PC-3 (cell line): ENCODE results near the gene CPEB4. TPM values are rescaled to one million over a fixed set of nuclear protein-coding genes. Genes with fewer than 3 reads are reported as not detected.

Experiments used
- ATAC-seq: fragments of 200-7000 bp; cut with Tn5 transposase; 2 replicates; pipeline ENCODE4 v1.9.1; 2020; ENCODE audit warnings: mild to moderate bottlenecking, moderate library complexity
- BruUV-seq: library from RNA; stranded (reverse); fragments of 400-500 nt; replicated peaks from 2 replicates; lab custom pipeline; 2021; lab: Mats Ljungman, UMichigan
- CTCF ChIA-PET: fragments of 300-600 bp; sonication (Branson Sonifier 250); formaldehyde crosslinking; loops from one replicate; lab custom pipeline; 2022; ENCODE audit warnings: antibody characterized with exemption; lab: Charles Lee
- POLR2A ChIA-PET: fragments of 300-600 bp; sonication (Branson Sonifier 250); formaldehyde crosslinking; loops from one replicate; lab custom pipeline; 2022; ENCODE audit warnings: antibody characterized with exemption; ENCODE audit not compliant: unreplicated experiment; lab: Charles Lee
- DNase-seq: peaks from one replicate; pipeline ENCODE4 v3.0.0-alpha.2; 2015
- H2AFZ ChIP-seq: fragments of 300-600 bp; sonication (generic); 2 replicates; pipeline ENCODE4 v1.6.0; 2016; ENCODE audit warnings: antibody characterized with exemption, low read length
- H3F3A ChIP-seq: fragments of 300-600 bp; sonication (generic); one replicate; pipeline ENCODE4 v1.6.0; 2017; ENCODE audit warnings: antibody characterized with exemption, low read length, control low read depth, mild to moderate bottlenecking; ENCODE audit not compliant: unreplicated experiment
- H3K27ac ChIP-seq: fragments of 300-600 bp; sonication (generic); 2 replicates; pipeline ENCODE4 v1.5.1; 2016; ENCODE audit warnings: mild to moderate bottlenecking, low read length
- H3K27me3 ChIP-seq: fragments of 300-600 bp; sonication (generic); 2 replicates; pipeline ENCODE4 v1.6.1; 2016; ENCODE audit warnings: low read length, mixed read lengths
- H3K36me3 ChIP-seq: fragments of 300-600 bp; sonication (generic); 2 replicates; pipeline ENCODE4 v1.6.1; 2016; ENCODE audit warnings: low read depth, mixed run types, low read length, mixed read lengths
- H3K4me1 ChIP-seq: fragments of 300-600 bp; sonication (generic); 2 replicates; pipeline ENCODE4 v1.5.1; 2016; ENCODE audit warnings: low read length; ENCODE audit not compliant: insufficient read depth
- H3K4me2 ChIP-seq: fragments of 300-600 bp; sonication (generic); 2 replicates; pipeline ENCODE4 v1.6.0; 2016; ENCODE audit warnings: low read length
- H3K4me3 ChIP-seq: fragments of 300-600 bp; sonication (generic); 2 replicates; pipeline ENCODE4 v1.5.1; 2016; ENCODE audit warnings: mild to moderate bottlenecking, low read length, mixed read lengths
- H3K79me2 ChIP-seq: fragments of 300-600 bp; sonication (generic); 2 replicates; pipeline ENCODE4 v1.6.1; 2017; ENCODE audit warnings: low read length, mixed read lengths
- H3K9ac ChIP-seq: fragments of 300-600 bp; sonication (generic); 2 replicates; pipeline ENCODE4 v1.6.0; 2016; ENCODE audit warnings: mild to moderate bottlenecking, low read length
- H3K9me2 ChIP-seq: fragments of 300-600 bp; sonication (generic); replicated peaks from 2 replicates; pipeline ENCODE4 v1.6.1; 2016; ENCODE audit warnings: mixed run types, low read length, mixed read lengths
- H3K9me3 ChIP-seq: fragments of 300-600 bp; sonication (generic); 2 replicates; pipeline ENCODE4 v1.6.1; 2016; ENCODE audit warnings: low read length, mixed read lengths
- H4K20me1 ChIP-seq: fragments of 300-600 bp; sonication (generic); 2 replicates; pipeline ENCODE4 v1.6.1; 2016; ENCODE audit warnings: low read length, mixed read lengths
- CTCF ChIP-seq: fragments of 300-600 bp; sonication (generic); conservative IDR thresholded peaks from 2 replicates; pipeline ENCODE4 v1.5.1; 2017; ENCODE audit warnings: antibody characterized with exemption, low read depth, mild to moderate bottlenecking, low read length
- EZH2 ChIP-seq: fragments of 300-600 bp; sonication (generic); IDR thresholded peaks from one replicate; pipeline ENCODE4 v1.6.1; 2017; ENCODE audit warnings: antibody characterized with exemption, mild to moderate bottlenecking, low read length; ENCODE audit not compliant: unreplicated experiment
- EZH2phosphoT487 ChIP-seq: fragments of 300-600 bp; sonication (generic); IDR thresholded peaks from 2 replicates; pipeline ENCODE4 v1.6.1; 2018; ENCODE audit warnings: mild to moderate bottlenecking, antibody characterized with exemption, low read length, borderline replicate concordance
- intact Hi-C: fragments of 100-400 bp; cut with micrococcal nuclease; formaldehyde crosslinking; loops from 2 replicates; pipeline ENCODE4 v1.9.0; 2023
- total RNA-seq: library from RNA; depleted of rRNA; stranded (reverse); fragments of >200 nt; gene quantifications from 2 replicates; pipeline ENCODE4 v1.2.3, GENCODE V29; 2014

The CPEB4 gene
- total RNA-seq, 1 experiment from 2014 or later, result 37.0 TPM

- Histone ChIP-seq H3K4me1 (0 out of 2 replicates have a peak, but pooled peaks cover 5% of the 10 kb centered on the region), H3K4me3 (no peak overlapping the region), H3K4me2 (no peak overlapping the region), H3K9ac (no peak overlapping the region), H3K9me3 (no peaks in the 10 kb centered on the region), H3F3A (no peaks in the 10 kb centered on the region), H3K27me3 (no peaks in the 10 kb centered on the region), H4K20me1 (no peaks in the 10 kb centered on the region), H2AFZ (no peak overlapping the region), H3K27ac (no peak overlapping the region), H3K36me3 (no peaks in the 10 kb centered on the region), H3K79me2 (no peaks in the 10 kb centered on the region), H3K9me2 (no peaks in the 10 kb centered on the region)
- intact Hi-C loops, result no loop called here
- CTCF ChIA-PET, result interaction anchor here (0.7 kb wide), 1 partner anchor 110 kb away, joined by 5 read pairs; no protein-coding TSS in a partner anchor
- ATAC-seq, result no peak
- POLR2A ChIA-PET, result no interaction called here
- no peak for TF ChIP-seq EZH2phosphoT487
- TF ChIP-seq CTCF, result no peak
- TF ChIP-seq EZH2, result no peak
- DNase-seq, result no peak
- no TSS peak for BruUV-seq
Observed at GRCh38 chr5:173858021-173858669, 30.0 kb upstream of the CPEB4 start.

- H4K20me1 ChIP-seq, result no peaks in the 10 kb centered on the region
- no peak overlapping the region for H3K4me3 ChIP-seq
- no peaks in the 10 kb centered on the region for H3F3A ChIP-seq
- no peak overlapping the region for H2AFZ ChIP-seq
- H3K27ac ChIP-seq, result no peak overlapping the region
- no peak for ATAC-seq
- H3K9ac ChIP-seq, result no peak overlapping the region
- no peak for TF ChIP-seq CTCF
- no peak for TF ChIP-seq EZH2
- TF ChIP-seq EZH2phosphoT487, result no peak
- no peaks in the 10 kb centered on the region for H3K9me3 ChIP-seq
- intact Hi-C loops, result no loop called here
- H3K9me2 ChIP-seq, result no peaks in the 10 kb centered on the region
- H3K36me3 ChIP-seq, result no peaks in the 10 kb centered on the region
- POLR2A ChIA-PET, result no interaction called here
- DNase-seq, result no peak
- H3K4me2 ChIP-seq, result no peak overlapping the region
- H3K79me2 ChIP-seq, result no peaks in the 10 kb centered on the region
- 0 out of 2 replicates have a peak, but pooled peaks cover 5% of the 10 kb centered on the region for H3K4me1 ChIP-seq
- BruUV-seq, result no TSS peak
- H3K27me3 ChIP-seq, result no peaks in the 10 kb centered on the region
- CTCF ChIA-PET, result interaction anchor here (0.5 kb wide), 1 partner anchor 10 kb away, joined by 3 read pairs; no protein-coding TSS in a partner anchor
Observed at GRCh38 chr5:173858670-173859407, 29.3 kb upstream of the CPEB4 start.
